ENCODE data around the gene EPB41L3.

EPB41L3 gene

GRCh38 chr18:5424903-5425664 is 118.7 kb downstream of the EPB41L3 start:
- H3K4me3 ChIP-seq (ENCODE audit: control insufficient read depth, low read depth, low read length) = no peak overlapping the region
- peak; percentile 64 for DNase-seq (ENCODE audit: low read depth)
- peak; percentile 61 for TF ChIP-seq CTCF (conservative IDR thresholded peaks at IDR 0.05; ENCODE audit: control insufficient read depth, insufficient read depth, low read depth, low read length)

GRCh38 chr18:5422626-5423025 is 121.2 kb downstream of the EPB41L3 start:
- no peak overlapping the region for H3K4me3 ChIP-seq (ENCODE audit: control insufficient read depth, low read depth, low read length)
- no peak for TF ChIP-seq CTCF (conservative IDR thresholded peaks at IDR 0.05; ENCODE audit: control insufficient read depth, insufficient read depth, low read depth, low read length)
- no peak for DNase-seq (ENCODE audit: low read depth)

- no peak for DNase-seq (ENCODE audit: low read depth)
Observed at GRCh38 chr18:5421981-5422380, 121.8 kb downstream of the EPB41L3 start.

GRCh38 chr18:5420906-5421305 is 122.9 kb downstream of the EPB41L3 start:
- TF ChIP-seq CTCF (conservative IDR thresholded peaks at IDR 0.05; ENCODE audit: control insufficient read depth, insufficient read depth, low read depth, low read length) = no peak
- H3K4me3 ChIP-seq (ENCODE audit: control insufficient read depth, low read depth, low read length) = no peak overlapping the region
- DNase-seq (ENCODE audit: low read depth) = no peak

More at GRCh38 chr18:5421981-5422380, 121.8 kb downstream of the EPB41L3 start:
- no peak overlapping the region for H3K4me3 ChIP-seq (ENCODE audit: control insufficient read depth, low read depth, low read length)
- no peak for TF ChIP-seq CTCF (conservative IDR thresholded peaks at IDR 0.05; ENCODE audit: control insufficient read depth, insufficient read depth, low read depth, low read length)

- no peak for TF ChIP-seq CTCF (conservative IDR thresholded peaks at IDR 0.05; ENCODE audit: control insufficient read depth, insufficient read depth, low read depth, low read length)
- no peak for DNase-seq (ENCODE audit: low read depth)
Observed at GRCh38 chr18:5419601-5420000, 124.2 kb downstream of the EPB41L3 start.

GRCh38 chr18:5419030-5419429 is 124.8 kb downstream of the EPB41L3 start:
- no peak for TF ChIP-seq CTCF (conservative IDR thresholded peaks at IDR 0.05; ENCODE audit: control insufficient read depth, insufficient read depth, low read depth, low read length)
- DNase-seq (ENCODE audit: low read depth) = no peak
- H3K4me3 ChIP-seq (ENCODE audit: control insufficient read depth, low read depth, low read length) = no peak overlapping the region

More at GRCh38 chr18:5419601-5420000, 124.2 kb downstream of the EPB41L3 start:
- no peak overlapping the region for H3K4me3 ChIP-seq (ENCODE audit: control insufficient read depth, low read depth, low read length)

All from fibroblast of mammary gland (primary cell).